Common myeloid progenitor, CD34-positive (primary cell): Measurements from ENCODE around the gene ITGA2.

Source experiments
- CTCF ChIA-PET: fragments of 350-600 bp; sonication (Branson Sonifier 250); formaldehyde crosslinking; loops from one replicate; lab custom pipeline; 2021; ENCODE audit warnings: antibody characterized with exemption; lab: Charles Lee
- POLR2A ChIA-PET: fragments of 350-600 bp; sonication (Branson Sonifier 250); formaldehyde crosslinking; loops from one replicate; lab custom pipeline; 2021; ENCODE audit warnings: antibody characterized with exemption; lab: Charles Lee
- DNase-seq, 3 donors: peaks; one replicate each; pipeline versions ENCODE4 v3.0.0 to v3.0.0-alpha.2; 2013
- H3K27ac ChIP-seq, 2 experiments: 1 replicate in 1 of 2; 2 replicates in 1 of 2; pipeline ENCODE4 v1.7.0; 2013; ENCODE audit warnings: inconsistent platforms in 2 of 2, low read length in 2 of 2, mild to moderate bottlenecking in 2 of 2, low read depth in 1 of 2, moderate library complexity in 1 of 2; ENCODE audit not compliant: severe bottlenecking in 2 of 2, insufficient read depth in 1 of 2, poor library complexity in 1 of 2
- H3K27me3 ChIP-seq, 5 experiments: replicated peaks in 2 of 5; 1 replicate in 3 of 5; 2 replicates in 2 of 5; pipeline versions ENCODE4 v1.6.1 to v1.7.0; 2013; ENCODE audit warnings: low read length in 4 of 5, mild to moderate bottlenecking in 2 of 5, moderate library complexity in 2 of 5, inconsistent platforms in 1 of 5; ENCODE audit not compliant: insufficient read depth in 5 of 5, control insufficient read depth in 4 of 5
- H3K36me3 ChIP-seq, 4 experiments: 1 replicate in 2 of 4; 2 replicates in 2 of 4; pipeline versions ENCODE4 v1.6.1 to v1.7.0; 2013; ENCODE audit warnings: low read length in 3 of 4, control low read depth in 1 of 4, mild to moderate bottlenecking in 1 of 4; ENCODE audit not compliant: control insufficient read depth in 4 of 4, insufficient read depth in 4 of 4
- H3K4me1 ChIP-seq, 4 experiments: 1 replicate in 3 of 4; 2 replicates in 1 of 4; pipeline versions ENCODE4 v1.6.1 to v1.7.1; 2013; ENCODE audit warnings: low read length in 3 of 4, mild to moderate bottlenecking in 3 of 4, control low read depth in 1 of 4, inconsistent platforms in 1 of 4, moderate library complexity in 1 of 4; ENCODE audit not compliant: control insufficient read depth in 4 of 4, insufficient read depth in 4 of 4; ENCODE audit errors: control extremely low read depth in 1 of 4
- H3K4me3 ChIP-seq, 7 experiments: 1 replicate in 4 of 7; 2 replicates in 3 of 7; pipeline versions ENCODE4 v1.5.1 to v1.7.0; 2013; ENCODE audit warnings: mild to moderate bottlenecking in 7 of 7, low read length in 6 of 7, moderate library complexity in 6 of 7, inconsistent platforms in 2 of 7, low read depth in 2 of 7, control low read depth in 1 of 7; ENCODE audit not compliant: insufficient read depth in 4 of 7, control insufficient read depth in 1 of 7; ENCODE audit errors: extremely low read depth in 1 of 7
- H3K9me3 ChIP-seq, 5 experiments: 1 replicate in 4 of 5; 2 replicates in 1 of 5; pipeline versions ENCODE4 v1.6.1 to v1.7.1; 2013; ENCODE audit warnings: low read length in 4 of 5, mild to moderate bottlenecking in 2 of 5, inconsistent platforms in 1 of 5, low read depth in 1 of 5, moderate library complexity in 1 of 5; ENCODE audit not compliant: control insufficient read depth in 4 of 5, insufficient read depth in 2 of 5; ENCODE audit errors: control extremely low read depth in 1 of 5
- WGBS: methylation state at CpG from one replicate; pipeline ENCODE4 v1.1.5; 2013; ENCODE audit not compliant: insufficient coverage; 5-methylcytosine and 5-hydroxymethylcytosine counted together

ITGA2 gene

DNA sequence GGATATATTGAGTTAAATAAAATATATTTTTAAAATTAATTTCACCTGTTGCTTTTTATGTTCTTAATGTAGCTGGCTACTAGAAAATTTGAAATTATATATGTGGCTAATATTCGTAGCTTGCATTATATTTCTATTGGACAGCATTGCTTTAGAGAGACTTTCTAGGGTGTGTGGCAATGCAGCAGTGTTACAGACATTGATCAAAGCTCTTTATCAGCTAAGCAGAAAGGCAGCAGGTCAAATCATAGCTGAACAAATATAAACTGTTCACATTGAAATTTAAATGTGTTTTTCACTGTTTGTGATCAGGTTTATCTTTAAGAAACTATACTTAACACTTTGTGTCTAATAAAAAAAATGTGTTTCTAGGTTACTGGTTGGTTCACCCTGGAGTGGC lies 52.6 kb downstream of the ITGA2 start:
- H3K4me1 ChIP-seq = peaks cover 0 to 5% (median 0%) of the 10 kb centered on the region in 4 experiments
- H3K27me3 ChIP-seq = no peaks in the 10 kb centered on the region
- ChIA-PET CTCF (interaction anchor here (1.4 kb wide), 1 partner anchor 16 kb away, joined by 3 read pairs; no protein-coding TSS in a partner anchor), POLR2A (no interaction called here)
- 88% methylated on average over 1 of the region's 1 CpG for WGBS
- H3K27ac ChIP-seq = no peak overlapping the region
- no peak overlapping the region for H3K4me3 ChIP-seq
- DNase-seq = no peak
- H3K36me3 ChIP-seq = no peaks in the 10 kb centered on the region
- H3K9me3 ChIP-seq = no peaks in the 10 kb centered on the region

DNA sequence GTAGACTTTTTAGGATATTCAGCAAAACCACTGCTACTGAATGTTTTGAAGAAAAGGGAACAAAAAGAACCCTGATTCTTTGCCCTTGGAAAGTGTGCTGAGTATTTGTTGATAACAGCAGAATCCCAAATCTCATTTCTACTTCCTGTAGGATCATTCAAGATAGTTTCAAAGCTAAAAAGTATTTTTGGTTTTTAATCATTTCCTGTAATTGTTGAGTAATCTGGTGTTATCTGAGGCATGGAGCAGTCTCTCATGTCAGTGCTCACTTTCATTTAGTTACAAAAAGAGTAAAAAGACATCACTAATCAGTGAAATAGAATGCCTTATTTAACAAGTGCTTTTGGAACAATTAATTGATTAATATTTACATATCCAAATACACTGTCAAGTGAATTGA lies 56.1 kb downstream of the ITGA2 start:
- H3K36me3 ChIP-seq = peaks cover 0 to 2% (median 0%) of the 10 kb centered on the region in 4 experiments
- no peak overlapping the region for H3K4me3 ChIP-seq
- peaks cover 0 to 6% (median 0%) of the 10 kb centered on the region in 4 experiments for H3K4me1 ChIP-seq
- H3K9me3 ChIP-seq = no peaks in the 10 kb centered on the region
- no peak overlapping the region for H3K27ac ChIP-seq
- ChIA-PET CTCF (no interaction called here), POLR2A (no interaction called here)
- H3K27me3 ChIP-seq = no peaks in the 10 kb centered on the region
- no peak for DNase-seq

DNA sequence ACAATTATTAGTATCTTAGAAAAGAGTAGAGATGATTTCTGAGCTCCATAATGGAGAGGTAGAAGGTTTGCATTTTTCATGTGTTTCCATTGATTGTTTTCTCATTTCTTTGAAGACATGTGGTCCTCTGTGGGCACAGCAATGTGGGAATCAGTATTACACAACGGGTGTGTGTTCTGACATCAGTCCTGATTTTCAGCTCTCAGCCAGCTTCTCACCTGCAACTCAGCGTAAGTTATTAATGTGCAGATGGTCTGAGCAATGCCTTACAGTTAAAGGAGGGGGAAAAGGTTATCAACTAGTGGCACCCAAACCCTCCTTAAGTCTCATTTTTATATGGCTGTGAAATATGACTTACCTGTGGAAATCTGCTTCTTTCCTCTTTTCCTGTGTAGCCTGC lies 59.1 kb downstream of the ITGA2 start:
- H3K27ac ChIP-seq = no peak overlapping the region
- peaks cover 0 to 3% (median under 1%) of the 10 kb centered on the region in 4 experiments for H3K36me3 ChIP-seq
- POLR2A ChIA-PET = interaction anchor here (0.6 kb wide), 1 partner anchor 81 kb away, joined by 4 read pairs; no protein-coding TSS in a partner anchor
- no peak overlapping the region for H3K4me3 ChIP-seq
- no peak for DNase-seq
- H3K4me1 ChIP-seq = peaks cover 0 to 14% (median 0%) of the 10 kb centered on the region in 4 experiments
- CTCF ChIA-PET = interaction anchor here (0.7 to 1.9 kb wide), 2 partner anchors 10 to 20 kb away, joined by 3 to 4 read pairs; no protein-coding TSS in a partner anchor
- no peaks in the 10 kb centered on the region for H3K9me3 ChIP-seq
- no peaks in the 10 kb centered on the region for H3K27me3 ChIP-seq
- 100% methylated on average over 2 of the region's 2 CpGs for WGBS

DNA sequence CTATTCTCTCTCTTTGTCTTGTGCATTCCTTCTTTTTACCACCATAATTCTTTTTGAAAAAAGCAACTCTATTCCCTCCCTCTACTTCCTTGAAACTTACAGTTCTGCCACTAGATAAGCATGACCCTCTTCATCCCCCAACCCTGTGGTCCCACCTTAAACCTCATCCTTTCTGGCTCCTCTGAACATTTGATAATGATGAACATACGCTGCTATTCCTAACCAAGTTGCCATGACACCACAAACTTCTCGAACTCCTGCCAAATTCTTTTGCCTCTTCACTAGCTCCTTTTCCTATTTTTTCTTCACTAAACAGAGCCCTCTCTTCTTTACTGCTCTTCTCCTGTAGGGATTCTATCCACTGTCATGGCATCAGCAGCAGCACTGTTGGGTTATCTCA lies 63.3 kb downstream of the ITGA2 start:
- POLR2A ChIA-PET = no interaction called here
- 100% methylated on average over 2 of the region's 2 CpGs for WGBS
- H3K9me3 ChIP-seq = no peaks in the 10 kb centered on the region
- CTCF ChIA-PET = interaction anchor here (1.3 kb wide), 1 partner anchor 18 kb away, joined by 4 read pairs; no protein-coding TSS in a partner anchor
- H3K36me3 ChIP-seq = peaks cover 0 to 5% (median under 1%) of the 10 kb centered on the region in 4 experiments
- no peaks in the 10 kb centered on the region for H3K27me3 ChIP-seq
- H3K4me1 ChIP-seq = peaks cover 0 to 14% (median 0%) of the 10 kb centered on the region in 4 experiments
- DNase-seq = peak in 1 of 3 donors; percentile 19
- H3K4me3 ChIP-seq = no peak overlapping the region
- H3K27ac ChIP-seq = no peak overlapping the region

DNA sequence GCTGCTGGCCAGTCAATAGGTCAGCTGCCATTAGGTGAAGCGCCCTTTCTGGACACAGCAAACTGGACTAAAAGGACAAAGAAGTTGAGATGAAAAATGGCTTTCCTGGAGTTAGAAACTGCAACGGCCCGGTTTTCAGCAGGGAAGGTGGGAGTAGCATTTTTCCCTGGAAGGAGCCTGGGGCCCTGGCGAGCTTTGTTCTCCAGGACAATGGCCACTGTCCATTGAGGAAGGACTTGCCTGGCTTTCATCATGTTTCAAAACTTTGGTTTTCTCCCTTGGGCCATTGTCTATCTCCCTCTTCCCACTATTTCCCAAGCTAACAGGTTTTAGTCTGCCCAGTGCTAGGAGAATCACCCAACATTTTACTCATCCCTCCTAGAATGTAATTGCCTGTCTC lies 64.2 kb downstream of the ITGA2 start:
- H3K27ac ChIP-seq = no peak overlapping the region
- no peaks in the 10 kb centered on the region for H3K27me3 ChIP-seq
- no peak for DNase-seq
- peaks cover 0 to 14% (median 0%) of the 10 kb centered on the region in 4 experiments for H3K4me1 ChIP-seq
- H3K4me3 ChIP-seq = no peak overlapping the region
- H3K9me3 ChIP-seq = no peaks in the 10 kb centered on the region
- peaks cover 0 to 5% (median 0%) of the 10 kb centered on the region in 4 experiments for H3K36me3 ChIP-seq
- 94% methylated on average over 4 of the region's 4 CpGs for WGBS
- ChIA-PET POLR2A (no interaction called here), CTCF (no interaction called here)

DNA sequence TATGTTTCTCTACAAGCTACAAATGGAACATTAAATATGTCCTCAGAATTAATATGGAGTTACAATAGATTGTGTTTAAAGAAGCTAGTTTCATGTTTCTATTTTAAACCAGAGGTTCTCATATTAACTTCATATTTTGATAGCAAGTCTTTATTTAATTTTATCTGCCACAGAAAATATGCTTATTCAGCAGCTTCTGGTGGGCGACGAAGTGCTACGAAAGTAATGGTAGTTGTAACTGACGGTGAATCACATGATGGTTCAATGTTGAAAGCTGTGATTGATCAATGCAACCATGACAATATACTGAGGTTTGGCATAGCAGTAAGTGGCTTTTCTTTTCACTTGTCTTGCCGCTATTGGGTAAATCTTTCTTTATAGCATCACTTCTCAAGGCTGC lies 66.2 kb downstream of the ITGA2 start:
- no peak for DNase-seq
- ChIA-PET CTCF (interaction anchor here (1.0 kb wide), 1 partner anchor 107 kb away, joined by 3 read pairs; no protein-coding TSS in a partner anchor), POLR2A (no interaction called here)
- H3K27ac ChIP-seq = no peak overlapping the region
- H3K4me3 ChIP-seq = no peak overlapping the region
- peaks cover 0 to 13% (median 0%) of the 10 kb centered on the region in 4 experiments for H3K4me1 ChIP-seq
- no peaks in the 10 kb centered on the region for H3K9me3 ChIP-seq
- 91% methylated on average over 4 of the region's 5 CpGs for WGBS
- no peaks in the 10 kb centered on the region for H3K27me3 ChIP-seq
- H3K36me3 ChIP-seq = peaks cover 0 to 5% (median 1%) of the 10 kb centered on the region in 4 experiments

DNA sequence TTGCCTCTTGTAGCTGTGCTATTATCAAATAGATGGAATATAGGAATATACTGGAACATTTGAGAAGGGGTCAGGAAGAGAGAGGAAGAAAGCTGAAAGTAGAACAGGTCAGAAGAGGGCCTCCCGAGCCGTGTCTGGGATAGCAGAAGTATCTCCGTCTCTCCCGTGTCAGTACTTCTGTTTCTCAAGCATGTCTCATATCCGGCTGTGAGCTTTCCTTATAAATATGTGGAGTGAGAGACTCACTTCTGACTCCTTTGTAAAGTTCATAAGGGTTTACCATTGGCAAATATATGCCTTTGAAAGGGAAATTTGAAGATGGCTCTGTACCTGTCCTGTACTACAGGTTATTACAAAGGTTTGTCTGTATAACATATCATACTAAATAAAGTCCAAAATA lies 70.1 kb downstream of the ITGA2 start:
- peaks cover 0 to 5% (median 1%) of the 10 kb centered on the region in 4 experiments for H3K36me3 ChIP-seq
- no peaks in the 10 kb centered on the region for H3K27me3 ChIP-seq
- no peaks in the 10 kb centered on the region for H3K9me3 ChIP-seq
- no peak for DNase-seq
- CTCF ChIA-PET = interaction anchor here (0.6 kb wide), 1 partner anchor 80 kb away, joined by 3 read pairs; no protein-coding TSS in a partner anchor
- no peak overlapping the region for H3K4me3 ChIP-seq
- H3K4me1 ChIP-seq = no peaks in the 10 kb centered on the region
- WGBS = 100% methylated on average over 4 of the region's 5 CpGs
- POLR2A ChIA-PET = no interaction called here
- H3K27ac ChIP-seq = no peak overlapping the region
